HG02870 (cell line): Measurements from ENCODE around the gene UBE2QL1.
A peak's percentile ranks its signal among the peaks of the same experiment; 100 is the strongest.
"Not testable (repeated sequence)": the region's sequence is repeated elsewhere in the genome, so short reads cannot be mapped to it uniquely, and the experiment has no call there.

Source experiments
- ATAC-seq: cut with Tn5 transposase; IDR thresholded peaks from one replicate; pipeline ENCODE4 v1.9.1; 2021; ENCODE audit warnings: mild to moderate bottlenecking, moderate library complexity; ENCODE audit not compliant: unreplicated experiment

The UBE2QL1 gene

DNA sequence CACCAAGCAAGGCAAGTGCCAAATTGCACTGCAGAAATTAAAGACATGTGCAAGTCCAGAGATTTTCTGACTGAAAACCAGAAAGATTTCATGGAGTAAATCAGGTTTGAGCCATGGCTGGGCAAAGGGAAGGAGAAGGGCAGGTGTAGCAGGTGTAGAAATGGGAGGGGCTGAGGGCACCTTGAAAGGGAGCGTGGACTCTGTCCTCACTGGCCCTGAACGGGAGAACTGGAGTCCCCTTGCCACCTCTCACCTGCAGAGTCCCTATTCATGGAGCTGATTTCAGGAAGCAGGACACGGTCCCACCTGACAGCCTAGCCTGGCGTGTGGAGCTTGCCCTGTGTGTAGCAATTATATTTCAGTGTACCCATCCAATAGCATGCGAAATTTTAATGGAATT is 46.3 kb downstream of the UBE2QL1 start:
- ATAC-seq, result no peak

DNA sequence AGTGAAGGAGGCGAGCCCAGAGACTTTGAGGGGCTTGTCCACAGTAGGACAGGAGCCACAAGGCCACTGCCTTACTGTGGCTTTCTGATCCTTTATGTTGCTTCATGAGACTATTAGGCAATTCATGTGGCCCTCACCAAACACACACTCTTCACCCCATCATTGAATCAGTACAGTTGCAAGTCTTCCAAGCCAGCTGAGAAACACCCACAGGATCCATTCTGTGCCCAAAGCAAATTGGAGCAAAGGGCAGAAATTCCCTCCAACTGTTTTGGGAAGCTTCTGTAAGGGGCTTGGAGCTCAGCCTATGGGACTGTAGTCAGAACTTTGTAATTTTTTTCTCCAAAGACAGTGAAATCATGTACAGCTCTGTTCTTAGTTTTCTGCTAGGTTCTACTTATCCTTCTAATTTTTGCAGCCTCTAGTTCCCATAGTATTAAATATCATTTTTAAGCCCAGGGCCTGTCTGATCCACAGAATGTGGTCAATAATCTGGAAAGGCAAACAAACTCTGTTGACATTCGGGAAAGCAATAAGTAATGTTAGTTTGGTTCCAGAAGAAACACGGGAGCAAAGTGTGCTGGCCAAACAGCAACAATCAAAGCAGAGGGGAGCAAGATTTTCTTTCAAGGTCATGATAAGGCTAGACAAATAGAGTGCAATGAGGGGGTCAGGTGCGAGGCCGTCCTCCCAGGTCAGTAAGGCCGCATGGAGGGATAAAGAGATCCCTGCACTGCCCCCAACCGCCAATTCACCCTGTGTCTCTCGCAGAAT is 47.0 kb downstream of the UBE2QL1 start:
- ATAC-seq, result no peak

DNA sequence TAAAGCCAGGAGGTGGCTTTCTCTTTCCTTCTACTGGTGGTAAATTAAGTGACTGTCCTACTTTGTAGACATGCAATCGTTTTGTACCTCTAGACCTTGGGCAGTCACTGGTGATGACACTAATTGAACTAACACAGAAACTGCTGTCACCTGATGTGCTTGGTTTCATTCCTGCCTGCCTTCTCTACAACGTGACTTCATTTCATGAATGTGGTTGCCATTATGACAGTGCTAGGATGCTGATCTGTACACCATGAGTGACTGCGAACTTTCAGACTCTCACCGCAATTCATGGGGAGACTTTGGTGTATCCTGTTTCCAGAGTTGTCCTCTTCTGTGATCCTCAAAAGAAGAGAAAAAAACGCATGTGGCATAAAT is 47.5 kb downstream of the UBE2QL1 start:
- ATAC-seq, result peak; percentile 98

DNA sequence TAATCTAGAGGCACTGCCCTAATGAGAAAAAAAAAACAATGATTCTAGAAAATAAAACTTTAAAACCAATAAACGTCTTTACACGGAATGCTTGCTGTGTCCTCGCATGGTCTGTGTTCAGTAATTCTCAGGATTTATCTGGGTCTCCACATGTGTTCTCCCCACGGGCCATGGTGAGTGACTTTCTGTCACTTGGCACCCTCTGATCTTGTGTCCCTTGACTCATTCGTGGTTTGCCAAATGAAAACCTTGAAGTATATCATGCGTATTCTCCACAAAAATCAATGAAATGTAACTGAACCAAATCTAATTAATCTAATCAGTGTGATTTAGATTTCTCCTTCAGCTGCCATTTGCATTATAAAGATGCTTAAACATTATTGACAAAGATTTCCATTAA is 48.0 kb downstream of the UBE2QL1 start:
- ATAC-seq, result no peak

DNA sequence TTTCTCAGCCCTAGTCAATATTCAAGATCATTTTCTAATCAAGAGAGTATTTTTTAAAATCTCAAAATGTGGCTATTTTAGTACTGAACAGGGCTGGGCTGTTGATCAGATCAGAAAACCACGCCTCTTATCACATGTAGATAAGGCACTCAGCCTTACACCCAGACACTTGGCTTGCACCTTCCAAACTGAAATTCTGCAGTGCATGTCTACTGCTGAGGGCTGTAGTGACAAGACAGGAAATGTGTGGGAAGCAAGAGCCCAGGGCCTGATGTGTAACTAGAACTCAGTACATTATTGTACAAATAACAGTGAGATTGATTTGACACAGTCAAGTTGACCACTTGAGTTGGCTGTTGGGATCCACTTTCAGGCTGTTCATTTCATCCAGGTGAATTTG is 48.6 kb downstream of the UBE2QL1 start:
- no peak for ATAC-seq

DNA sequence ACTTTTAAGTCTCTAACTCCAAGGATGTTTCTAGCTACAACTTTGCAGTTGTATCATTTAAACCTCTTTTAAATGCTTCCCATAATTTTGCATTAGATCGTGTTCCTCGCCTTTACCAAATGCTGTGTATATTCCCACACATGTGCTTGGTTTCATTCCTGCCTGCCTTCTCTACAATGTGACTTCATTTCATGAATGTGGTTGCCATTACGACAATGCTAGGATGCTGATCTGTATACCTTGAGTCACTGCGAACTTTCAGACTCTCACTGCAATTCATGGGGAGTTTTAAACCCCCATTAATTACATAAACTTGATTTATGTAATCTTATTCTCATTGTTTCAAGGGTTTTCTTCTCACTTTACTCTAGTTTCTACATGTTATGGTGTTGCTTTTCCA is 50.3 kb downstream of the UBE2QL1 start:
- no peak for ATAC-seq

DNA sequence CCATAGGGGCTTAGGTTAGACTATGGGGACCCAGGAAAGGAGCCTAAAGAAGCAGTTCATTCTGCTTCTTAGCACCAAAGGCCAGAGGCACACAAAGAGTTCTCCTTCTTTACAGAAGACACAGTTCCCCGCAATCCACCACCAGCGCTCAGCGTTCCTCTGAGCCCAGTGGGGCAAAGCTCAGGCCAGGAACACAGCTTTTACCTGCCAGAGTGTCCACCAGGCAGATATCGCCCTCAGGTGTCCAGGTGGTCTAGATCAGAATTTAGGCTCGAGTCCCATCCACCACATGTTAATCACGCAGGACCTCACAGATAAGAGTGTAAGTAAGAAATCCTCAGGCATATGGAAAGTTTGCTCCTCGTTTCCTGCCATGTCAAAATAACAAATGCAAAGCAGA is 53.0 kb downstream of the UBE2QL1 start:
- no peak for ATAC-seq

DNA sequence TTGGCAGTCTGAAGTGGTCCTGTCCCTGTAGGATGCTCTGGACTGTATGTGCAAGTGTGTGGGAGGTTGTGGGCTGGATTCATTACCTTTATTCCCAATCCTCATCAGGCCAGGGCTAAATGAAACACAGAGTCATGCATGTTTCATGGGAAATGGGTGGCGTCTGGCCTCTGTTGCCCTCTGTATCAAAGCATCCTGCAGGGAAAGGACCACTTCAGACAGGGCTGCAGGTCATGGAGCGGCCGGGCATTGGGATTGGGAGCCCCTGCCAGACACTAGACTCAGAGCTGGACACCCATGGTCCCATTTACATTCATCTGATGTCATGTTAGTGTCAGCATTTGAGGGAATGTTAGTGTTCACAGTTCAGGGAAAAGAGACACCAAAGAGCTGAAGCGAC is 53.8 kb downstream of the UBE2QL1 start:
- no peak for ATAC-seq

DNA sequence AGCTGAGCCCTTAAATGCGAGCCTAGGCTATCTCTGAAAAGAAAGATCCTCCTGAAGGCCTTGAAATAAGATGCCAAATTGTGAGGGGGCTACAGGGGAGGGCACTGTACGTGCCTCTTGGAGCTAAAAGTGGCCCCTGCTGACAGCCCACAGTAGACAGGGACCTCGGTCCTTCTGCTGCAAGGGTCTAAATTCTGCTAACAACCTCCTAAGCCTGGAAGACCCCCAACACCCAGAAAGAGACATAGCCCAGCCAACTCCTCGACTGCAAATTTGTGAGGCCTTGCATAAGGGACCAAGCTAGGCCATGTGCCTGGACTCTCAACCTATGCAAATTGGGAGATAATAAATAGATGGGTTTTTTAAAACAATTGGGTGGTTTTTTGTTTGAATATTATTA is 54.7 kb downstream of the UBE2QL1 start:
- ATAC-seq, result no peak

DNA sequence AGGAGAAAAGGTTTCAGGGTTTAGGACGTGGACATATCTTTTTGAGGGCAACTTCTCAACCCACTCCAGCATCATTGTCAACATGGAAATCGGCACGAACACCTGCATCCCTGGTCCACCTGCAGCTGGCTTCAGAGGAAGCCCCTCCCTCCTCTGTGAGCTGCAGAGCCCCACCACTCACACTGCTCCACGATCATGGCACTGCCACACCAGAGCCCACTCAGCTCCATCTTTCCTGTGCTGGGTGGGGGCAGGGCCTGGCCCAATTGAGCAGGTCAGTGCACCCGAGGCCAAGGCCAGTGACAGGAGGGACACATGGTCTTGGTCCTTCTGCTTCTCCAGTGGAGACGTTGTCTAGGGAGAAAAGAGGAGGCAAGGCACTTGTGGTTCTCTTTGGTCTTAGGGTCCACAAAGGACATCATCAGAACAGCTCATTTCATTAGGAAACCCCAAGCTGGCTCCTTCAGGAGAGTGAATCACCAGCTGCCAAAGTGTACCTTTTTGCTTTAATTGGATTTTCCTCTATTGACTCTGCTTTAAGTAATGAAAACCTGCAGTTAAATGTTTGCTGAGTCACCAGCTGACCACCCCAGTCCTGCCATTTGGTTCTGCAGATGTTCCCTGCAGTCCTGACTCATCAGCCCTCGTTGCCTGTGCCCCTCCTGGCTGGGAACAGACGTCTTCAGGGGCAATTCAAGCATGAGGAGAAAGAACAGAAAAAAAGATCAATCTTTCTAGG is 56.2 kb downstream of the UBE2QL1 start:
- no peak for ATAC-seq

DNA sequence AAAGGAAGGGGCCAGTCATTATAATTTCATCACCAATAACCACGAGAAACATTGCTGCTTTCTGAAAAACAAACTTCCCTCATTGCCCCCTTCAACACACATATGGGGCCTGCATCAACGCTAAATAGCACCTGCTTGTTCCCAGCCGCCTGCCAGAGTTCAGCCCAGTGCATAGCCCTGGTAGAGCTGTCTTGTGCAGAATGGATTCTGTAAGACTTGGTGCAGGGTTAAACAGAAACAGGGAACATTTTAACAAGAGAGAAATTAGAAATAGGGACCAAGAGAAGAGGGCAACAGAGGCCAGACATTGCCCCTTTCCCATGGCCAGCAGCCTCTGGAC is 56.7 kb downstream of the UBE2QL1 start:
- no peak for ATAC-seq

DNA sequence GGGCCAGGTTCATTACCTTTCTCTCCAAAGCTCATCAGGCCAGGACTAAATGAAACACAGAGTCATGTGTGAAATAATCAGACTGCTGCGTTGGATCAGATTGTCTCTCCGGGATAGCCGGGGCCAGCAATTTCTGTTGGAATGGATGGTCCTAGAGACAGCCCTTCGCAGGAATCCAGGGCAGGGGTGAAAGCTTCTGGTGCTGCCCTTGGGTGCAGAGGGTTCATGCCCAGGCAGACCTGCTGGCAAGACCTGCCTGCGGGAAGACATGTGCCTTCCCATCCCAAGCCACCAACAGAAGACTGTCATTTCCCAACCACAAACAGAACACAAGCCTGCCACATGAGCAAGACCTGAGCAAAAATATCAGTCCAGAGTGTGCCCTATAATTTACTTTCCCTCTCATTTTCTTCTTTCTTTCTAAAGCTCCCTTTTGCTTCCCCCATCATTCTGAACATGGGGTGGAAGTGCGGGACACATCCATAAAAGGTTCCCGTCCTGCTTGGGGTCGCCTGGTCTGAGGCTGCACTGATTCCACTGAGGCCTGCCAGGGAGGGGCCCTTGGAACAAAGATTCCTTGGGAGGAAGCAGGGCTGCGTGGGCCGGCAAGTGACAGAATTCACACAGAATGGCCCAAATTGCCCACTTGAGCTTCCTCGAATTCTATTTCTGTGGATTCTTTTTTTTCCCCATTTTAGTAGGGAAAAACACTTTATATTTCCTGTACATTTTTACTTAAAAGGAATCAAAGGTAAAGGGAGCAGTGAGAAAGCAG is 57.3 kb downstream of the UBE2QL1 start:
- no peak for ATAC-seq

DNA sequence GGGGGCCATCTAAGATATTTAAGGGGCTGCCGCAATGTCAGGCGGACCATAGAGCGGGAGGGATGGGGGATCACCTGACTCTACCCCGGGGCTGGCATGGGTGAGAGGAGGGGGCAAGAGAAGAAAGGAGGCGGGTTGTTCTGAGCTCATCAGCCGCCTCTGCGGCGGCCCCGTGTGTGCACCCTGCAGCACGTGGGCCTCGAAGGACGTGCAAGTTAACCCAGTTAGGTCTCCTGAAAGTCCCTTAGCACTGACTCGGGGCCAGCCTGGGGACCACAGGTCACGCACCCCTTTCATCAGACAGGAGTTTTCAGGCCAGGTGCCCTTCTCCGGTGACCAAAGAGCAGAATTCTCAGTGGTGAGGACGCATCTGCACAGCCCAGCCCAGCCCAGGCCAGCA is 58.0 kb downstream of the UBE2QL1 start:
- ATAC-seq, result no peak

DNA sequence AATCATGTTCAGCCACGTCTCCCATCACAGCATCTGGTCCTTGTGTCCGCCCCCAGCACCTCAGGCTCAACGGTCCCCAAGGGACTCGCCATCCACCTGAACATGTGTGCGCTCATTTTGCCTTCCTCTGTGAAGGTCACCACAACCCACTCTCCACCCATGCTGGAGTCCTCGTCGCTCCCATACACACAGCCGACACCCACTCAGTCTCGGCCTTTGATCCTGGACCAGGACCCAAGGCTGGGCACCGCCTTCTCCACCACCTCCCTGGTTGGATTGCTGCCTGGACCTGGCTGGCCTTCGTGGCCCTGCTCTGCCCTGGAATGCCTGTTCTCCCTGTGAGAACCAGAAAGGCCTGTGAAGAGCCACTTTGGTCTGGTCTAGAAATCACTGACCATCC is 60.3 kb downstream of the UBE2QL1 start:
- ATAC-seq, result no peak

DNA sequence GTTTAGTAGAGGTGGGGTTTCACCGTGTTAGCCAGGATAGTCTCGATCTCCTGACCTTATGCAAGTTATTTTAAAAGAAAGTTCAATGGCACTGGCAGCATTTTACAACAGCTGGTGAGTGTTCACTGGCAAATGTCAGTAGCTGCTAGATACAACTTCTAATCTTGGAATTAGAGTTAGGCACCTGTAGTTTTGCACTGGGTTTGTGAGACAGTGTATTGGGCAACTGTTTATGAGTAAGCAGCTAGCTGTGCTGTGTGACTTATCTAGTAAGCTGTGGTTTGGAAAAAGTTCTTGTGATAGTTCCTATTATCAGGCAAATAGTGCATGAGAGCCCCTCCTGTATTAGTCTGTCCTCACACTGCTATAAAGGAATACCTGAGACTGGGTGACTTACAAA is 61.5 kb downstream of the UBE2QL1 start:
- no peak for ATAC-seq

DNA sequence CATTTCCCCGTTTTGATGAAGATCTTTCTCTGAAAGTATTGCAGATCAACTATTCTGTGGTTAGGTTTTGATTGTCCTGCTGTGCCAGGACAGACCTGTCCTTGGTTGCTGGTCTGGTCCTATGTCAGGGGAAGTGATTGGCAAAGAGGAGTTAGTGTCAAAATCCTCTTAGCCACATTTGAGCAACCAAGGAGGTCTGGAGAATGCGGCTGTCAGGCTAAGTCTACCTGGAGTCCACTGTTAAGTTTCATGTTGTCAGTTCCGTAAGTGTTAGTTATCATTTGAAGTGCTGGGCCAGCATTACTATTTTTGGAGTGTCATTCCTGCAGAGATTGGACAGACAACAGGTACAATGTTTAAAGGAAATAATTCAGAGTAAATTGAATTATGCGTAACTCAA is 62.3 kb downstream of the UBE2QL1 start:
- no peak for ATAC-seq

DNA sequence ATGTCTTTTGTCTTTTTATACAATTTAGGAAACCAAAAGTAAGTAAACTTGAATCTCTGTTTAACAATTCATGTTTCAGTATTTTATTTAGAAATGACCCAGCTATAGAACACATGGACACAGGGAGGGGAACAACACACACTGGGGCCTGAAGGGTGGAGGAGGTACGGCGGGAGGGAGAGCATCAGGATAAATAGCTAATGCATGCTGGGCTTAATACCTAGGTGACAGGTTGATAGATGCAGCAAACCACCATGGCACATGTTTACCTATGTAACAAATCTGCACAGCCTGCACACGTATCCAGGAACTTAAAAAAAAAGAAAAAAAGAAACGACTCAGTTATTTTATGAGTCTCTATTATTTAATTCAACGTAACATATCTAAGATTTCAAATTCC is 67.2 kb downstream of the UBE2QL1 start:
- ATAC-seq, result not testable (repeated sequence)

DNA sequence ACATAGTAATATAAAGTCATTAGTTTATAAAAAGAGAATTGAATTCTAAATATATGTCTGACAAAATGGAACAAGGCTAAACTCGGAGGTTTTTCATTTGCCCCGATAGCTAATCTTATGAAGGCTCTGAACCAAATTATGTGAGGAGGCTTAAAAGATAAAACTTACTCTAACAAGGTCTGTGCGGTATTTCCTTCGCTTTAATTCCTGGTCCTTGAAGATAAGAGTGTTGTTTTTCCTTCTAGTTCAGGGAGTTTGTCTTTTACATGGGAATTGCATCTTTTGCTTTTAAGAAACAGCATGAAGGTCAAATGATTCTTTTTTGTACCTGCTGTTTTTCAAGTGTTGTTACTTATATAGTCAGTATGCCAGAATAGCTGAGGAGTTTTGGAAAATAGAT is 68.2 kb downstream of the UBE2QL1 start:
- no peak for ATAC-seq

DNA sequence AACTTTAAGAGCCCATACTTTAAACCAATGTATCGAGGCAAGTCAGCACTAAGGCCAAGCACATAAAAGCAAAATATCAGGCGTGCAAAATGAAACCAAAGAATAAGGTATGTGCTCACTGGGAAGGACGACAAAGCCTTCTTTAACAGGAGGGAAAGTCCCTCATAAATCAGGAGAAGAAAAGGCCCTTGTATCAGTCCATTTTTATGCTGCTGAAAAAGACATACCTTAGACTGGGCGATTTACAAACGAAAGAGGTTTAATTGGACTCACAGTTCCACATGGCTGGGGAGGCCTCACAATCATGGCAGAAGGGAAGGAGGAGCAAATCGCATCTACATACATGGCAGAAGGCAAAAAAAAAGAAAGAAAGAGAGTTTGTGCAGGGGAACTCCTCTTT is 68.9 kb downstream of the UBE2QL1 start:
- ATAC-seq, result no peak

DNA sequence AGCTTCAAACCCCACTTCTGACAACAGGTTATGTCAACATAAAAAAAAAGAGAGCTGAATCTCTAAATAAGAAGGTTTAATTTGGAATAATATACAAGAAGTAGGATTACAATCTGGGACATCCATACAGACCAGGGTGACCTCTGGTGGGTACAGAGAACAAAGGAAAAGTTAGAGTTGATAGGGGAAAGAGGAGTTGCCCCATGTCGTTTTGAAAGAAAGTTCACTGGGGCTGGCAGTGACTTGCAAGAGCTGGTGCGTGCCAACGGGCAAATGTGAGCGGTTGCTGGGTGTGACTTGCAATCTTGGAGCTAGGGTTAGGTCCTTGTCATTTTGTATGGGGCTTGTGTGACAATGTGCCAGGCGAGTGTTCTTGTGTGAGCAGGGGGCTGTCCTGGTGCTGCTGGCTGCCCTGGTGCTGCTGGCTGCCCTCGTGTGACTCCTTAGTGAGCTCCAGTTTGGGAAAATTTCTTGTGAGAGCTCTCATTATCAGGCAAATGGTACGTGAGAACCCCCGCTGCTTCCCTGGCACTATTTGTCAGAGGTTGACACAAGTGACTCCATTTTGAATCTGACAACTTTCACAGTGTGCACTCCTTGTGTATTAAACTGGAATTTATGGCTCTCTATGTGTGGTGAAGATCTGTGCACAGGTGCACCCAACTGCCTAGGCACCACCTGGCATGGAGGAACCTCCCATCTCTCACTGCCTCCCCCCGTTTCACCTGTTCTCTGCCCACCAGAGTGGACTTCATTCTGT is 69.8 kb downstream of the UBE2QL1 start:
- ATAC-seq, result no peak

DNA sequence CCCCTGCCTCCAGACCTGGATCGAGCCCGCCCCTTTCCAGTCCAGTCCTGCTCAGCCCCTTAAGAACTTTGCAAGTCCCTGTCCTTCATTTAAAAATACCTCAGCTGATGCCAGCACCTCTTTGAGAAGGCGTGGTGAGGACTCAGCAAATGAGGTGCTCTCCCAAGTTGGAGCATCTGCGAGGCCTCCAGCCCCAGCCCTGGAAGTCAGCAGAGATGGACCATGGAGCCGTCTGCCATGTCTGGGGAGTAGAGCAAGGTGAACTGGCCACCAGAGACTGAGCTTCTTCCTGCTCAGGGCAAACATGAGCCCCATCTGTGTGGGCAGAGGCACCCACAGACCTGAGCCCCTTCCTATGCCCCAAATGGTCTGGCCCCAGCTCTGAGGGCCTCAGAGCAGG is 71.5 kb downstream of the UBE2QL1 start:
- no peak for ATAC-seq
